Lower leg skin (tissue), 4 donors: ENCODE results near the gene MT1E. TPM values are rescaled to one million over a fixed set of nuclear protein-coding genes. Genes with fewer than 3 reads are reported as not detected.

Source experiments
- DNase-seq, 2 donors: peaks; one replicate each; pipeline ENCODE4 v3.0.0-alpha.2; 2019; ENCODE audit warnings: low spot score in 2 of 2
- H3K4me3 ChIP-seq: fragments of 200-600 bp; sonication (generic); 2 replicates; pipeline ENCODE4 v1.5.1; 2017; ENCODE audit warnings: mild to moderate bottlenecking, low read depth; ENCODE audit not compliant: poor library complexity, severe bottlenecking
- CTCF ChIP-seq, 3 donors: fragments of 450-650 bp; IDR thresholded peaks; one replicate each; pipeline ENCODE4 v1.5.1; 2016; ENCODE audit warnings: antibody characterized with exemption in 3 of 3, mild to moderate bottlenecking in 3 of 3, moderate library complexity in 2 of 3
- POLR2A ChIP-seq, 2 donors: fragments of 450-650 bp; IDR thresholded peaks; one replicate each; pipeline ENCODE4 v1.6.1; 2016 to 2017; ENCODE audit warnings: antibody characterized with exemption in 2 of 2, mild to moderate bottlenecking in 1 of 2, moderate library complexity in 1 of 2
- WGBS, 2 donors: methylation state at CpG; one replicate each; pipeline ENCODE4 v1.1.5; 2018; 5-methylcytosine and 5-hydroxymethylcytosine counted together
- intact Hi-C: fragments of 100-400 bp; cut with DNase I; formaldehyde crosslinking; loops from one replicate; pipeline ENCODE4 v1.15.0; 2023; ENCODE audit warnings: low total_unique reads
- total RNA-seq, 4 donors: library from RNA; depleted of rRNA; stranded (reverse); fragments of >200 nt; gene quantifications; one replicate each; pipeline ENCODE4 v1.1.0, GENCODE V29; 2016

MT1E gene
- total RNA-seq, 4 donors from 2014 or later = 140 to 437 (median 224) TPM

GRCh38 chr16:56633535-56633934 is 8.0 kb downstream of the MT1E start:
- TF ChIP-seq CTCF (IDR thresholded peaks at IDR 0.05) (no peak), POLR2A (IDR thresholded peaks at IDR 0.05) (no peak)
- no peak for DNase-seq
- intact Hi-C loops = no loop called here
- no peak overlapping the region for H3K4me3 ChIP-seq
- 32 to 54% methylated on average over 7 of the region's 7 CpGs for WGBS, 2 donors

GRCh38 chr16:56634715-56635440 is 9.3 kb downstream of the MT1E start:
- 68 to 79% methylated on average over 40 to 47 of the region's 47 CpGs for WGBS, 2 donors
- no peak overlapping the region for H3K4me3 ChIP-seq

GRCh38 chr16:56635441-56635967 is 9.9 kb downstream of the MT1E start:
- no peak overlapping the region for H3K4me3 ChIP-seq
- DNase-seq = no peak
- intact Hi-C loops = no loop called here
- 63 to 67% methylated on average over 29 to 31 of the region's 40 CpGs for WGBS, 2 donors
- TF ChIP-seq POLR2A (IDR thresholded peaks at IDR 0.05) = no peak
- no peak for TF ChIP-seq CTCF (IDR thresholded peaks at IDR 0.05)

More at GRCh38 chr16:56634715-56635440, 9.3 kb downstream of the MT1E start:
- DNase-seq = no peak
- no peak for TF ChIP-seq CTCF (IDR thresholded peaks at IDR 0.05)
- no peak for TF ChIP-seq POLR2A (IDR thresholded peaks at IDR 0.05)
- intact Hi-C loops = no loop called here

- intact Hi-C loops = no loop called here
- no peak overlapping the region for H3K4me3 ChIP-seq
- no peak for DNase-seq
- TF ChIP-seq CTCF (IDR thresholded peaks at IDR 0.05) (no peak), POLR2A (IDR thresholded peaks at IDR 0.05) (no peak)
- WGBS, 2 donors = 75 to 76% methylated on average over 9 of the region's 9 CpGs
These were observed 11.2 kb downstream of the MT1E start for GRCh38 chr16:56636616-56637413.

- TF ChIP-seq CTCF (IDR thresholded peaks at IDR 0.05) = no peak
- no peak for TF ChIP-seq POLR2A (IDR thresholded peaks at IDR 0.05)
- 21 to 25% methylated on average over 63 to 66 of the region's 68 CpGs for WGBS, 2 donors
- DNase-seq = peak; percentile 74 to 97
- no peak within 1 kb of the TSS for H3K4me3 ChIP-seq
- intact Hi-C loops = no loop called here
These were observed 12.5 kb downstream of the MT1E start, which contains the start of gene MT1A for GRCh38 chr16:56637814-56638750. Gene MT1A, plus strand, starts transcription at chr16:56638666. Its CDS starts 73 bp downstream, at chr16:56638739.
